Lung (tissue), 12 donors: ENCODE measurements around the gene KCNIP4. TPM values are rescaled to one million over a fixed set of nuclear protein-coding genes. Genes with fewer than 3 reads are reported as not detected.

ENCODE experiments used
- ATAC-seq: fragments of 200-7000 bp; cut with Tn5 transposase; one replicate; pipeline ENCODE4 v1.9.1; 2020; ENCODE audit warnings: moderate number of reproducible peaks; ENCODE audit not compliant: insufficient read depth, low FRiP score
- DNase-seq, 3 donors: peaks; one replicate each; pipeline ENCODE4 v3.0.0-alpha.2; 2013 to 2017
- H3K27ac ChIP-seq, 2 donors: one replicate each; pipeline ENCODE4 v1.5.1; 2013; ENCODE audit warnings: mild to moderate bottlenecking in 2 of 2, moderate library complexity in 2 of 2, control low read depth in 1 of 2, inconsistent platforms in 1 of 2, low read depth in 1 of 2, low read length in 1 of 2
- H3K27me3 ChIP-seq, 3 donors: one replicate each; pipeline ENCODE4 v1.5.1; 2013; ENCODE audit warnings: low read length in 2 of 3; ENCODE audit not compliant: control insufficient read depth in 3 of 3, insufficient read depth in 3 of 3
- H3K36me3 ChIP-seq, 4 donors: one replicate each; pipeline ENCODE4 v1.5.1; 2013; ENCODE audit warnings: low read length in 4 of 4, mild to moderate bottlenecking in 1 of 4, moderate library complexity in 1 of 4; ENCODE audit not compliant: control insufficient read depth in 4 of 4, insufficient read depth in 4 of 4
- H3K4me1 ChIP-seq, 5 donors: one replicate each; pipeline ENCODE4 v1.5.1; 2013; ENCODE audit warnings: low read length in 5 of 5, mild to moderate bottlenecking in 2 of 5, moderate library complexity in 1 of 5; ENCODE audit not compliant: control insufficient read depth in 5 of 5, insufficient read depth in 5 of 5
- H3K4me3 ChIP-seq: one replicate; pipeline ENCODE4 v1.5.1; 2013; ENCODE audit warnings: mild to moderate bottlenecking, control low read depth, moderate library complexity
- H3K9ac ChIP-seq, 2 donors: one replicate each; pipeline ENCODE4 v1.5.1; 2013; ENCODE audit warnings: low read length in 2 of 2, control low read depth in 1 of 2; ENCODE audit not compliant: insufficient read depth in 1 of 2
- H3K9me3 ChIP-seq, 4 donors: one replicate each; pipeline ENCODE4 v1.5.1; 2013; ENCODE audit warnings: low read length in 3 of 4, mild to moderate bottlenecking in 1 of 4, moderate library complexity in 1 of 4; ENCODE audit not compliant: control insufficient read depth in 4 of 4, insufficient read depth in 3 of 4
- CTCF ChIP-seq: IDR thresholded peaks from 2 replicates; pipeline ENCODE4 v1.5.1; 2012; ENCODE audit warnings: mild to moderate bottlenecking; ENCODE audit errors: control extremely low read depth, extremely low read depth
- WGBS, 2 donors: extraction: QIAGEN DNeasy Blood & Tissue Kit; methylation state at CpG; one replicate each; pipeline ENCODE4 v1.1.7; 2013; 5-methylcytosine and 5-hydroxymethylcytosine counted together
- polyA plus RNA-seq, 2 donors: library from polyadenylated mRNA; stranded (reverse); fragments of 200-250 nt; gene quantifications; one replicate each; pipeline ENCODE4 v1.2.1, GENCODE V29; 2013
- total RNA-seq, 2 donors: library from RNA; depleted of rRNA in 1 of 2; stranded (reverse); fragments of >200 nt in 1 of 2; gene quantifications; one replicate each; pipeline ENCODE4 v1.2.1, GENCODE V29; 2014 to 2021
- donor health status: control.
- donor health status: control.
- donor health status: Bipolar disorder and iron deficiency.
- donor health status: healthy.
- donor health status: DM: yes; HTN: yes; CAD: no.

KCNIP4 gene
- total and polyA plus RNA-seq, 4 donors = 0.11 TPM; not detected in 3

GRCh38 chr4:20679951-20680350, 1268.6 kb downstream of the KCNIP4 start:
- H3K9ac ChIP-seq = no peak overlapping the region
- H3K4me3 ChIP-seq = no peak overlapping the region
- ATAC-seq (no peak), DNase-seq (no peak)
- no peak for TF ChIP-seq CTCF
- H3K4me1 ChIP-seq = peaks cover 0 to 49% (median 7%) of the 10 kb centered on the region in 5 donors
- no peak overlapping the region for H3K27ac ChIP-seq
- 66 to 76% methylated on average over 1 of the region's 1 CpG for WGBS, 2 donors
- no peaks in the 10 kb centered on the region for H3K36me3 ChIP-seq
- H3K9me3 ChIP-seq = no peaks in the 10 kb centered on the region
- peaks cover 0 to 3% (median 0%) of the 10 kb centered on the region in 3 donors for H3K27me3 ChIP-seq
